ENCODE data around the gene GLB1L3. TPM values are rescaled to one million over a fixed set of nuclear protein-coding genes. Genes with fewer than 3 reads are reported as not detected.

GLB1L3 gene
- total and polyA plus RNA-seq, 10 donors = 0.13 to 0.25 (median 0.21) TPM; not detected in 4

DNA sequence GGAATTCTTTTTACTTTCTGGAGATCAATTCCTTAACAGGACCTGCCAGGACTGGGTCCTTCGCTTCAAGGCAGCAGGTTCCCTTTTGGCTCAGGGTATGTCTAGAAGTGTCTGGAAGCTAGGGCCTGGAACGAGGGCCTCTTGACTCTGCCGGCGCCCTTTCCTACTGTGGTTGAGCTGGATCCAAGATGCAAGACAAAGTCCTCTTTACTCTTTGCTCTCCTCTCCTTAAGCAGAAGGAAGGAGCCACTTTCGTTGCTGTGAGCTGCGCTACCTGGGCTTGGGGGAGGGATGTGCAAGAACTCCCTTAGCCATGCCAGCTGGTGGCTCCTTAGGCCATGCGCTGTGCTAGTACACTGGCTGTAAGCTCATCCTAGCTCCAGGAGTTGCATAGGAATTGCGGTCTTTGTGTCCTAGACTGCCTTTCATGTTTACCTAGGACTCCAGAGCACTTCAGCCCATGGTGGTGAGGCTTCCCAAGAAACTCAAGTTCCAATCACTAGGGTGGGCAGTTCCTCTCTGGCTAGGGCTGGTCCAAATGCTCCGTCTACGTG lies 73.7 kb downstream of the GLB1L3 start:
- DNase-seq = no peak
- Histone ChIP-seq H3K4me3 (no peak overlapping the region), H3K36me3 (no peaks in the 10 kb centered on the region), H3K9me3 (peaks cover 0 to 10% (median 2%) of the 10 kb centered on the region in 8 donors), H3K4me1 (no peaks in the 10 kb centered on the region), H3K27me3 (replicated peaks in 1 of 7) (peaks cover 0 to 1% (median 0%) of the 10 kb centered on the region in 7 donors), H3K27ac (peak overlapping the region in 3 of 8 donors; percentile 2 to 34 (median 26))
- 82 to 90% (median 88%) methylated on average over 8 to 10 of the region's 10 CpGs for WGBS, 5 donors
- TF ChIP-seq POLR2AphosphoS5 (IDR thresholded peaks at IDR 0.05) = no peak
- no peak for TF ChIP-seq POLR2A (IDR thresholded peaks at IDR 0.05)
- TF ChIP-seq, protein P1, sequence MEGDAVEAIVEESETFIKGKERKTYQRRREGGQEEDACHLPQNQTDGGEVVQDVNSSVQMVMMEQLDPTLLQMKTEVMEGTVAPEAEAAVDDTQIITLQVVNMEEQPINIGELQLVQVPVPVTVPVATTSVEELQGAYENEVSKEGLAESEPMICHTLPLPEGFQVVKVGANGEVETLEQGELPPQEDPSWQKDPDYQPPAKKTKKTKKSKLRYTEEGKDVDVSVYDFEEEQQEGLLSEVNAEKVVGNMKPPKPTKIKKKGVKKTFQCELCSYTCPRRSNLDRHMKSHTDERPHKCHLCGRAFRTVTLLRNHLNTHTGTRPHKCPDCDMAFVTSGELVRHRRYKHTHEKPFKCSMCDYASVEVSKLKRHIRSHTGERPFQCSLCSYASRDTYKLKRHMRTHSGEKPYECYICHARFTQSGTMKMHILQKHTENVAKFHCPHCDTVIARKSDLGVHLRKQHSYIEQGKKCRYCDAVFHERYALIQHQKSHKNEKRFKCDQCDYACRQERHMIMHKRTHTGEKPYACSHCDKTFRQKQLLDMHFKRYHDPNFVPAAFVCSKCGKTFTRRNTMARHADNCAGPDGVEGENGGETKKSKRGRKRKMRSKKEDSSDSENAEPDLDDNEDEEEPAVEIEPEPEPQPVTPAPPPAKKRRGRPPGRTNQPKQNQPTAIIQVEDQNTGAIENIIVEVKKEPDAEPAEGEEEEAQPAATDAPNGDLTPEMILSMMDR (IDR thresholded peaks at IDR 0.05 in 8 of 11, conservative IDR thresholded peaks at IDR 0.05 in 3 of 11) = no peak
- intact Hi-C loops (cut with DNase I; ENCODE audit: low total_unique reads) = no loop called here

GRCh38 chr11:134350381-134350780 lies 74.2 kb downstream of the GLB1L3 start:
- H3K27me3 ChIP-seq (replicated peaks in 1 of 7) = no peaks in the 10 kb centered on the region
- H3K27ac ChIP-seq = peak overlapping the region in 3 of 8 donors; percentile 2 to 34 (median 26)
- H3K4me1 ChIP-seq = no peaks in the 10 kb centered on the region
- no peak overlapping the region for H3K4me3 ChIP-seq
- H3K9me3 ChIP-seq = peaks cover 0 to 10% (median 2%) of the 10 kb centered on the region in 8 donors
- WGBS, 5 donors = 80 to 90% (median 87%) methylated on average over 9 of the region's 9 CpGs
- TF ChIP-seq, protein P1 (IDR thresholded peaks at IDR 0.05 in 8 of 11, conservative IDR thresholded peaks at IDR 0.05 in 3 of 11) = no peak
- TF ChIP-seq POLR2A (IDR thresholded peaks at IDR 0.05) (no peak), POLR2AphosphoS5 (IDR thresholded peaks at IDR 0.05) (no peak)
- DNase-seq = no peak
- intact Hi-C loops (cut with DNase I; ENCODE audit: low total_unique reads) = no loop called here
- H3K36me3 ChIP-seq = no peaks in the 10 kb centered on the region

DNA sequence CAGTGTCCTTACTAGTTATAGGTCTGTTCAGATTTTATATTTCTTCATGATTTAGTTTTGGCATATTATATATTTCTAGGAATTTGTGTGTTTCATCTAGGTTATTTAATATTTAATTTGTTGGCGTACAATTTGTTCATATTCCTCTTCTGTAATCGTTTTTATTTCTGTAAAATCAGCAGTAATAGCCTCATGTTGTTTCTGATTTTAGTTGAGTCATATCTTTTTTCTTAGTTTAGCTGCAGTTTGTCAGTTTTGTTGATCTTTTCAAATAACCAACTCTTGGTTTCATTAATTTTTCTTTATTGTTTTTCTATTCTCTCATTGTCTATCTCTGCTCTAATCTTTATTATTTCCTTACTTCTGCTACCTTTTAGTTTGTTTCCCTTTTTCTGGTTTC lies 75.9 kb downstream of the GLB1L3 start:
- Histone ChIP-seq H3K9me3 (peaks cover 0 to 10% (median 2%) of the 10 kb centered on the region in 8 donors), H3K4me3 (no peak overlapping the region), H3K36me3 (no peaks in the 10 kb centered on the region), H3K27me3 (replicated peaks in 1 of 7) (no peaks in the 10 kb centered on the region), H3K27ac (no peak overlapping the region), H3K4me1 (no peaks in the 10 kb centered on the region)
- TF ChIP-seq, protein P1 (IDR thresholded peaks at IDR 0.05 in 8 of 11, conservative IDR thresholded peaks at IDR 0.05 in 3 of 11) = no peak
- DNase-seq = no peak
- intact Hi-C loops (cut with DNase I; ENCODE audit: low total_unique reads) = no loop called here
- 82 to 92% (median 85%) methylated on average over 2 of the region's 2 CpGs for WGBS, 5 donors

GRCh38 chr11:134355136-134355535 lies 79.0 kb downstream of the GLB1L3 start:
- H3K27me3 ChIP-seq (replicated peaks in 1 of 7) = peaks cover 0 to 16% (median 0%) of the 10 kb centered on the region in 7 donors
- peaks cover 0 to 6% (median 4%) of the 10 kb centered on the region in 6 donors for H3K4me1 ChIP-seq
- no peak overlapping the region for H3K4me3 ChIP-seq
- intact Hi-C loops (cut with DNase I; ENCODE audit: low total_unique reads) = no loop called here
- H3K9me3 ChIP-seq = peaks cover 0 to 10% (median 2%) of the 10 kb centered on the region in 8 donors
- no peaks in the 10 kb centered on the region for H3K36me3 ChIP-seq
- TF ChIP-seq, protein P1 (IDR thresholded peaks at IDR 0.05 in 8 of 11, conservative IDR thresholded peaks at IDR 0.05 in 3 of 11) = no peak
- TF ChIP-seq POLR2A (IDR thresholded peaks at IDR 0.05) (no peak), POLR2AphosphoS5 (IDR thresholded peaks at IDR 0.05) (no peak)
- WGBS, 5 donors = 53 to 66% (median 61%) methylated on average over 2 of the region's 2 CpGs
- DNase-seq = no peak
- H3K27ac ChIP-seq = no peak overlapping the region

All from spleen (tissue), 11 donors.